HEK293 (cell line): ENCODE results near the gene EPAS1.
A peak's percentile ranks its signal among the peaks of the same experiment; 100 is the strongest.

ENCODE experiments used
- CTCF ChIA-PET: fragments of 350-600 bp; formaldehyde crosslinking; extraction: SDS; loops from one replicate; lab custom pipeline; 2021; ENCODE audit warnings: antibody characterized with exemption; lab: Yijun Ruan, JAX
- POLR2A ChIA-PET: fragments of 300-600 bp; formaldehyde crosslinking; extraction: SDS; loops from one replicate; lab custom pipeline; 2020; ENCODE audit warnings: antibody characterized with exemption, inconsistent platforms; lab: Yijun Ruan, JAX
- H3K27ac ChIP-seq: fragments of 200-500 bp; sonication (Bioruptor generic); 2 replicates; pipeline ENCODE4 v1.5.1; 2014; ENCODE audit warnings: low read depth, low read length, control low read depth, inconsistent platforms; ENCODE audit errors: extremely low read depth
- H3K36me3 ChIP-seq, 2 experiments: fragments of 200-500 bp in 1 of 2; sonication (Bioruptor generic) in 1 of 2; 1 replicate in 1 of 2; 2 replicates in 1 of 2; pipeline ENCODE4 v1.5.1; 2014 to 2017; ENCODE audit warnings: inconsistent platforms in 2 of 2, low read length in 2 of 2; ENCODE audit not compliant: control insufficient read depth in 2 of 2, insufficient read depth in 1 of 2
- H3K4me1 ChIP-seq: fragments of 200-500 bp; sonication (Bioruptor generic); 2 replicates; pipeline ENCODE4 v1.5.1; 2014; ENCODE audit warnings: mild to moderate bottlenecking, low read length, inconsistent platforms; ENCODE audit not compliant: control insufficient read depth, insufficient read depth
- H3K4me3 ChIP-seq: 2 replicates; pipeline ENCODE4 v1.5.1; 2011; ENCODE audit warnings: low read depth, mild to moderate bottlenecking, control low read depth, low read length, moderate library complexity
- H3K9me3 ChIP-seq: fragments of 200-500 bp; sonication (Bioruptor generic); 2 replicates; pipeline ENCODE4 v1.5.1; 2014; ENCODE audit warnings: low read depth, low read length, inconsistent platforms; ENCODE audit not compliant: control insufficient read depth, insufficient read depth
- AEBP2 ChIP-seq: fragments of 450-650 bp; formaldehyde crosslinking; IDR thresholded peaks from 2 replicates; pipeline ENCODE4 v1.5.1; 2016; ENCODE audit warnings: missing biosample characterization, missing genetic modification characterization, borderline replicate concordance
- EGR2 ChIP-seq: fragments of 450-650 bp; formaldehyde crosslinking; IDR thresholded peaks from 2 replicates; pipeline ENCODE4 v1.5.1; 2016; ENCODE audit warnings: low read depth, missing biosample characterization, missing genetic modification characterization
- HOXA7 ChIP-seq: sonication (generic); formaldehyde crosslinking; IDR thresholded peaks from 2 replicates; pipeline ENCODE4 v1.8.1; 2022; ENCODE audit warnings: missing genetic modification reagents, borderline replicate concordance
- HOXC10 ChIP-seq: sonication (generic); formaldehyde crosslinking; IDR thresholded peaks from 2 replicates; pipeline ENCODE4 v1.8.1; 2023; ENCODE audit warnings: mild to moderate bottlenecking, missing genetic modification reagents
- KLF1 ChIP-seq: fragments of 450-650 bp; formaldehyde crosslinking; IDR thresholded peaks from 2 replicates; pipeline ENCODE4 v1.5.1; 2016; ENCODE audit warnings: missing biosample characterization, missing genetic modification characterization
- RBAK ChIP-seq: fragments of 450-650 bp; formaldehyde crosslinking; IDR thresholded peaks from 2 replicates; pipeline ENCODE4 v1.5.1; 2016; ENCODE audit warnings: missing biosample characterization, missing genetic modification characterization
- SETDB1 ChIP-seq: IDR thresholded peaks from one replicate; pipeline ENCODE4 v1.6.1; 2017; ENCODE audit warnings: mild to moderate bottlenecking, low read length, moderate library complexity, mixed read lengths; ENCODE audit not compliant: insufficient read length
- YY2 ChIP-seq: fragments of 450-650 bp; formaldehyde crosslinking; IDR thresholded peaks from 2 replicates; pipeline ENCODE4 v1.5.1; 2016; ENCODE audit warnings: missing biosample characterization, missing genetic modification characterization
- ZBTB11 ChIP-seq: fragments of 450-650 bp; formaldehyde crosslinking; conservative IDR thresholded peaks from 2 replicates; pipeline ENCODE4 v1.5.1; 2016; ENCODE audit warnings: low read depth, missing biosample characterization, missing genetic modification characterization
- ZNF138 ChIP-seq: fragments of 450-650 bp; formaldehyde crosslinking; IDR thresholded peaks from 2 replicates; pipeline ENCODE4 v1.5.1; 2016; ENCODE audit warnings: missing biosample characterization, missing genetic modification characterization, borderline replicate concordance
- ZNF16 ChIP-seq: fragments of 450-650 bp; formaldehyde crosslinking; IDR thresholded peaks from 2 replicates; pipeline ENCODE4 v1.5.1; 2016; ENCODE audit warnings: low read depth, missing biosample characterization, missing genetic modification characterization
- ZNF18 ChIP-seq: fragments of 450-650 bp; formaldehyde crosslinking; IDR thresholded peaks from 2 replicates; pipeline ENCODE4 v1.5.1; 2016; ENCODE audit warnings: missing biosample characterization, missing genetic modification characterization
- ZNF2 ChIP-seq: fragments of 450-650 bp; formaldehyde crosslinking; IDR thresholded peaks from 2 replicates; pipeline ENCODE4 v1.5.1; 2016; ENCODE audit warnings: missing biosample characterization, missing genetic modification characterization
- ZNF202 ChIP-seq: fragments of 450-650 bp; formaldehyde crosslinking; IDR thresholded peaks from 2 replicates; pipeline ENCODE4 v1.5.1; 2016; ENCODE audit warnings: missing biosample characterization, missing genetic modification characterization, borderline replicate concordance
- ZNF292 ChIP-seq: fragments of 450-650 bp; formaldehyde crosslinking; IDR thresholded peaks from 2 replicates; pipeline ENCODE4 v1.5.1; 2016; ENCODE audit warnings: low read depth, missing biosample characterization, missing genetic modification characterization, borderline replicate concordance
- ZNF394 ChIP-seq: fragments of 450-650 bp; formaldehyde crosslinking; IDR thresholded peaks from 2 replicates; pipeline ENCODE4 v1.5.1; 2016; ENCODE audit warnings: missing biosample characterization, missing genetic modification characterization, mild to moderate bottlenecking, moderate library complexity, borderline replicate concordance
- ZNF404 ChIP-seq: fragments of 450-650 bp; formaldehyde crosslinking; IDR thresholded peaks from 2 replicates; pipeline ENCODE4 v1.5.1; 2017; ENCODE audit warnings: missing biosample characterization, missing genetic modification characterization
- ZNF426 ChIP-seq: fragments of 450-650 bp; formaldehyde crosslinking; IDR thresholded peaks from 2 replicates; pipeline ENCODE4 v1.5.1; 2017; ENCODE audit warnings: missing biosample characterization, missing genetic modification characterization, mild to moderate bottlenecking, inconsistent platforms, moderate library complexity
- ZNF48 ChIP-seq: fragments of 450-650 bp; formaldehyde crosslinking; IDR thresholded peaks from 2 replicates; pipeline ENCODE4 v1.5.1; 2016; ENCODE audit warnings: missing biosample characterization, missing genetic modification characterization
- ZNF658 ChIP-seq: fragments of 450-650 bp; formaldehyde crosslinking; IDR thresholded peaks from 2 replicates; pipeline ENCODE4; 2016; ENCODE audit warnings: missing biosample characterization, missing genetic modification characterization
- ZNF704 ChIP-seq: fragments of 450-650 bp; formaldehyde crosslinking; IDR thresholded peaks from 2 replicates; pipeline ENCODE4 v1.5.1; 2016; ENCODE audit warnings: missing biosample characterization, missing genetic modification characterization
- ZNF776 ChIP-seq: fragments of 450-650 bp; formaldehyde crosslinking; IDR thresholded peaks from 2 replicates; pipeline ENCODE4 v1.5.0; 2017; ENCODE audit warnings: missing biosample characterization, missing genetic modification characterization, borderline replicate concordance

The EPAS1 gene

GRCh38 chr2:46416280-46416679 lies 119.1 kb downstream of the EPAS1 start:
- TF ChIP-seq SETDB1, result peak; percentile 78
- no peak for TF ChIP-seq ZNF426 (tag by site-specific recombination)
- H3K4me1 ChIP-seq, result no peaks in the 10 kb centered on the region
- no peak overlapping the region for H3K4me3 ChIP-seq
- H3K36me3 ChIP-seq, result no peaks in the 10 kb centered on the region
- ChIA-PET CTCF (no interaction called here), POLR2A (no interaction called here)
- no peaks in the 10 kb centered on the region; the same call in 1 of the 2 replicates for H3K9me3 ChIP-seq
- H3K27ac ChIP-seq, result no peak overlapping the region

- no peak overlapping the region for H3K27ac ChIP-seq
- no peaks in the 10 kb centered on the region for H3K36me3 ChIP-seq
- TF ChIP-seq KLF1 (tag by site-specific recombination) (no peak), ZNF138 (tag by site-specific recombination) (no peak), ZNF776 (tag by site-specific recombination) (no peak), ZNF18 (tag by site-specific recombination) (no peak), ZNF48 (tag by site-specific recombination) (no peak), EGR2 (no peak), HOXC10 (CRISPR knock-in tag) (no peak)
- no peak overlapping the region for H3K4me3 ChIP-seq
- CTCF ChIA-PET, result no interaction called here
- no peaks in the 10 kb centered on the region for H3K4me1 ChIP-seq
- POLR2A ChIA-PET, result no interaction called here
- no peaks in the 10 kb centered on the region; the same call in 1 of the 2 replicates for H3K9me3 ChIP-seq
These were observed 119.7 kb downstream of the EPAS1 start for GRCh38 chr2:46416739-46417403.

GRCh38 chr2:46420945-46421344 lies 123.7 kb downstream of the EPAS1 start:
- Histone ChIP-seq H3K36me3 (no peaks in the 10 kb centered on the region), H3K27ac (no peak overlapping the region), H3K9me3 (no peaks in the 10 kb centered on the region), H3K4me1 (no peaks in the 10 kb centered on the region), H3K4me3 (no peak overlapping the region)
- CTCF ChIA-PET, result no interaction called here
- POLR2A ChIA-PET, result no interaction called here
- 0 out of 2 replicates have a peak, but pooled peaks have one; percentile 77 for TF ChIP-seq ZNF704 (tag by site-specific recombination)
- TF ChIP-seq ZNF404 (tag by site-specific recombination), result peak; percentile 90; the same call in 1 of the 2 replicates
- no peak for TF ChIP-seq HOXA7 (CRISPR knock-in tag)
- TF ChIP-seq ZNF202 (tag by site-specific recombination), result peak; percentile 97
- no peak for TF ChIP-seq YY2
- 0 out of 2 replicates have a peak, but pooled peaks have one; percentile 48 for TF ChIP-seq RBAK (tag by site-specific recombination)
- peak; percentile 89 for TF ChIP-seq ZBTB11 (tag by site-specific recombination)
- TF ChIP-seq AEBP2 (tag by site-specific recombination), result peak; percentile 98; the same call in 1 of the 2 replicates
- no peak for TF ChIP-seq ZNF16 (tag by site-specific recombination)
- peak; percentile 98 for TF ChIP-seq ZNF394 (tag by site-specific recombination)
- TF ChIP-seq ZNF2 (tag by site-specific recombination), result no peak
- TF ChIP-seq ZNF138 (tag by site-specific recombination), result peak; percentile 96
- TF ChIP-seq ZNF658, result no peak
- TF ChIP-seq ZNF292, result peak; percentile 96
